Mucosa of stomach (tissue), 1 donor: ENCODE results near the gene OR2M7.

Experiments
- H3K27me3 ChIP-seq: one replicate; pipeline ENCODE4 v1.7.0; 2013; ENCODE audit warnings: mild to moderate bottlenecking, low read length; ENCODE audit not compliant: control insufficient read depth, insufficient read depth
- H3K36me3 ChIP-seq: one replicate; pipeline ENCODE4 v1.7.0; 2013; ENCODE audit warnings: low read length; ENCODE audit not compliant: control insufficient read depth, insufficient read depth
- H3K4me1 ChIP-seq: one replicate; pipeline ENCODE4 v1.7.0; 2013; ENCODE audit warnings: mild to moderate bottlenecking, low read length; ENCODE audit not compliant: control insufficient read depth, insufficient read depth
- H3K4me3 ChIP-seq: one replicate; pipeline ENCODE4 v1.7.0; 2013; ENCODE audit warnings: low read length
- H3K9ac ChIP-seq: one replicate; pipeline ENCODE4 v1.7.0; 2013; ENCODE audit warnings: mild to moderate bottlenecking, low read length, moderate library complexity
- H3K9me3 ChIP-seq: one replicate; pipeline ENCODE4 v1.7.0; 2013; ENCODE audit warnings: mild to moderate bottlenecking, low read length, moderate library complexity; ENCODE audit not compliant: control insufficient read depth
- donor health status: Pancreatic carcinoma.

OR2M7 gene

GRCh38 chr1:248288391-248288790, 36.0 kb downstream of the OR2M7 start:
- H3K36me3 ChIP-seq, result no peaks in the 10 kb centered on the region
- H3K4me3 ChIP-seq, result no peak overlapping the region
- H3K27me3 ChIP-seq, result no peaks in the 10 kb centered on the region
- no peaks in the 10 kb centered on the region for H3K4me1 ChIP-seq
- no peaks in the 10 kb centered on the region for H3K9me3 ChIP-seq
- no peak overlapping the region for H3K9ac ChIP-seq

GRCh38 chr1:248277876-248278275, 46.5 kb downstream of the OR2M7 start, which contains the start of gene OR2T33:
Gene OR2T33 (minus strand): TSS chr1:248277976. CDS start chr1:248273814, 4,162 bp downstream.
- no peaks in the 10 kb centered on the region for H3K27me3 ChIP-seq
- H3K9me3 ChIP-seq, result no peaks in the 10 kb centered on the region
- H3K36me3 ChIP-seq, result no peaks in the 10 kb centered on the region
- no peaks in the 10 kb centered on the region for H3K4me1 ChIP-seq
- H3K4me3 ChIP-seq, result no peak within 1 kb of the TSS
- no peak within 1 kb of the TSS for H3K9ac ChIP-seq
